ENCODE results near the gene E2F2.

Gene E2F2

DNA sequence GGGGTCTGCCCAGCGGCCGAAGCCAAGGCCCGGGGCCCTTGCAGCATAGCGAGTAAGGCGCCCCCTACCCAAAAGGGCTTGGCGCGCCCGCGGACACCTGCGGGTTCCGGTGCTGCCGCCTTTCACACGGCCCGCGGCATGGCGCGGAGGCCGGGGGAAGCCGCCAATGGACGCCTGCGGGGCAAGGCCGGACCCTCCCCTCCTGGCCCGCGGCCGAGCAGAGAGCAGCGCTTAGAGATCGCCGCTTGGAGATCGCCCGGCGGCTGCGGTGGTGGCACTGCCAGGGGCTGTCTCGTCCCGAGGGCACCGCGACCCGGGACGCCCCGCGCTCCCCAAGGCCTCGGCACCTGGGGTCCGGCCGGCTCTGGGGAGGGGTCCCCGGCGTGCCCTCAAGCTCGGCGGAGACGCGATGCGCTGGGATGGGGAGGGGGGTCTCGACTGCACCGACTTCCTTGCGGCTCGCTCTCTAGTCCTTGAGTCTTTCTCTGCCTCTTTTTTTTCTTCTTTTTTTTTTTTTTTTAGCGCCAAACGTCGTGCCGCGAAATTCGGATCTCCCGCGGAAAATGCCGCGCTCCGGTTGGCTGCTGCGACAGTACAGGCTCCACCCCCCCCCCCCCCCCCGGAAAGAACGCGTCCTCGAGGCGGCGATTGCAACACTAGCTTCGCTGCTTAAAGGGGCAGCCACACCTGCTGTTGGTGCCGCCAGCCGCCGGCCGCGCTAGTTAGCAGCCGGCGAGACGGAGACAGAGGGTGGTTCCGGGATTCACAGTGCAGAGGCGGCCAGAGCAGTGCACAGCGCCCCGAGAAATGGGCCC lies at the start of gene E2F2 (continued):
- TF ChIP-seq, protein P1, sequence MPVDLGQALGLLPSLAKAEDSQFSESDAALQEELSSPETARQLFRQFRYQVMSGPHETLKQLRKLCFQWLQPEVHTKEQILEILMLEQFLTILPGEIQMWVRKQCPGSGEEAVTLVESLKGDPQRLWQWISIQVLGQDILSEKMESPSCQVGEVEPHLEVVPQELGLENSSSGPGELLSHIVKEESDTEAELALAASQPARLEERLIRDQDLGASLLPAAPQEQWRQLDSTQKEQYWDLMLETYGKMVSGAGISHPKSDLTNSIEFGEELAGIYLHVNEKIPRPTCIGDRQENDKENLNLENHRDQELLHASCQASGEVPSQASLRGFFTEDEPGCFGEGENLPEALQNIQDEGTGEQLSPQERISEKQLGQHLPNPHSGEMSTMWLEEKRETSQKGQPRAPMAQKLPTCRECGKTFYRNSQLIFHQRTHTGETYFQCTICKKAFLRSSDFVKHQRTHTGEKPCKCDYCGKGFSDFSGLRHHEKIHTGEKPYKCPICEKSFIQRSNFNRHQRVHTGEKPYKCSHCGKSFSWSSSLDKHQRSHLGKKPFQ (tag by site-specific recombination; IDR thresholded peaks at IDR 0.05) = no peak
- TF ChIP-seq ZNF239 (tag by site-specific recombination; IDR thresholded peaks at IDR 0.05) (no peak), ZNF221 (tag by site-specific recombination; IDR thresholded peaks at IDR 0.05; ENCODE audit: borderline replicate concordance) (no peak), ZNF610 (tag by site-specific recombination; IDR thresholded peaks at IDR 0.05; ENCODE audit: borderline replicate concordance) (no peak), SALL2 (tag by site-specific recombination; IDR thresholded peaks at IDR 0.05; ENCODE audit: borderline replicate concordance) (0 out of 2 replicates have a peak, but pooled peaks have one; percentile 34), PRDM1 (tag by site-specific recombination; IDR thresholded peaks at IDR 0.05) (no peak), ZNF837 (tag by site-specific recombination; IDR thresholded peaks at IDR 0.05) (no peak), OSR2 (tag by site-specific recombination; IDR thresholded peaks at IDR 0.05) (no peak; the same call in 1 of the 2 replicates), SP2 (tag by site-specific recombination; IDR thresholded peaks at IDR 0.05) (peak; percentile 59), ZNF37A (tag by site-specific recombination; IDR thresholded peaks at IDR 0.05) (no peak), ZNF114 (tag by site-specific recombination; IDR thresholded peaks at IDR 0.05) (no peak), ZNF335 (tag by site-specific recombination; conservative IDR thresholded peaks at IDR 0.05) (peak; percentile 85), ZNF558 (tag by site-specific recombination; IDR thresholded peaks at IDR 0.05) (no peak), KLF8 (tag by site-specific recombination; IDR thresholded peaks at IDR 0.05) (no peak; the same call in none of the 2 replicates), ZNF140 (tag by site-specific recombination; IDR thresholded peaks at IDR 0.05) (no peak), ZNF16 (tag by site-specific recombination; IDR thresholded peaks at IDR 0.05; ENCODE audit: low read depth) (no peak), ZNF707 (tag by site-specific recombination; IDR thresholded peaks at IDR 0.05) (no peak), FEZF1 (tag by site-specific recombination; IDR thresholded peaks at IDR 0.05) (peak; percentile 60), ZNF292 (tag by site-specific recombination; IDR thresholded peaks at IDR 0.05; ENCODE audit: borderline replicate concordance, low read depth) (no peak)
- TF ChIP-seq, protein P2, sequence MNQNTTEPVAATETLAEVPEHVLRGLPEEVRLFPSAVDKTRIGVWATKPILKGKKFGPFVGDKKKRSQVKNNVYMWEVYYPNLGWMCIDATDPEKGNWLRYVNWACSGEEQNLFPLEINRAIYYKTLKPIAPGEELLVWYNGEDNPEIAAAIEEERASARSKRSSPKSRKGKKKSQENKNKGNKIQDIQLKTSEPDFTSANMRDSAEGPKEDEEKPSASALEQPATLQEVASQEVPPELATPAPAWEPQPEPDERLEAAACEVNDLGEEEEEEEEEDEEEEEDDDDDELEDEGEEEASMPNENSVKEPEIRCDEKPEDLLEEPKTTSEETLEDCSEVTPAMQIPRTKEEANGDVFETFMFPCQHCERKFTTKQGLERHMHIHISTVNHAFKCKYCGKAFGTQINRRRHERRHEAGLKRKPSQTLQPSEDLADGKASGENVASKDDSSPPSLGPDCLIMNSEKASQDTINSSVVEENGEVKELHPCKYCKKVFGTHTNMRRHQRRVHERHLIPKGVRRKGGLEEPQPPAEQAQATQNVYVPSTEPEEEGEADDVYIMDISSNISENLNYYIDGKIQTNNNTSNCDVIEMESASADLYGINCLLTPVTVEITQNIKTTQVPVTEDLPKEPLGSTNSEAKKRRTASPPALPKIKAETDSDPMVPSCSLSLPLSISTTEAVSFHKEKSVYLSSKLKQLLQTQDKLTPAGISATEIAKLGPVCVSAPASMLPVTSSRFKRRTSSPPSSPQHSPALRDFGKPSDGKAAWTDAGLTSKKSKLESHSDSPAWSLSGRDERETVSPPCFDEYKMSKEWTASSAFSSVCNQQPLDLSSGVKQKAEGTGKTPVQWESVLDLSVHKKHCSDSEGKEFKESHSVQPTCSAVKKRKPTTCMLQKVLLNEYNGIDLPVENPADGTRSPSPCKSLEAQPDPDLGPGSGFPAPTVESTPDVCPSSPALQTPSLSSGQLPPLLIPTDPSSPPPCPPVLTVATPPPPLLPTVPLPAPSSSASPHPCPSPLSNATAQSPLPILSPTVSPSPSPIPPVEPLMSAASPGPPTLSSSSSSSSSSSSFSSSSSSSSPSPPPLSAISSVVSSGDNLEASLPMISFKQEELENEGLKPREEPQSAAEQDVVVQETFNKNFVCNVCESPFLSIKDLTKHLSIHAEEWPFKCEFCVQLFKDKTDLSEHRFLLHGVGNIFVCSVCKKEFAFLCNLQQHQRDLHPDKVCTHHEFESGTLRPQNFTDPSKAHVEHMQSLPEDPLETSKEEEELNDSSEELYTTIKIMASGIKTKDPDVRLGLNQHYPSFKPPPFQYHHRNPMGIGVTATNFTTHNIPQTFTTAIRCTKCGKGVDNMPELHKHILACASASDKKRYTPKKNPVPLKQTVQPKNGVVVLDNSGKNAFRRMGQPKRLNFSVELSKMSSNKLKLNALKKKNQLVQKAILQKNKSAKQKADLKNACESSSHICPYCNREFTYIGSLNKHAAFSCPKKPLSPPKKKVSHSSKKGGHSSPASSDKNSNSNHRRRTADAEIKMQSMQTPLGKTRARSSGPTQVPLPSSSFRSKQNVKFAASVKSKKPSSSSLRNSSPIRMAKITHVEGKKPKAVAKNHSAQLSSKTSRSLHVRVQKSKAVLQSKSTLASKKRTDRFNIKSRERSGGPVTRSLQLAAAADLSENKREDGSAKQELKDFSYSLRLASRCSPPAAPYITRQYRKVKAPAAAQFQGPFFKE (tag by site-specific recombination; IDR thresholded peaks at IDR 0.05; ENCODE audit: borderline replicate concordance) = no peak
- TF ChIP-seq, protein P3, sequence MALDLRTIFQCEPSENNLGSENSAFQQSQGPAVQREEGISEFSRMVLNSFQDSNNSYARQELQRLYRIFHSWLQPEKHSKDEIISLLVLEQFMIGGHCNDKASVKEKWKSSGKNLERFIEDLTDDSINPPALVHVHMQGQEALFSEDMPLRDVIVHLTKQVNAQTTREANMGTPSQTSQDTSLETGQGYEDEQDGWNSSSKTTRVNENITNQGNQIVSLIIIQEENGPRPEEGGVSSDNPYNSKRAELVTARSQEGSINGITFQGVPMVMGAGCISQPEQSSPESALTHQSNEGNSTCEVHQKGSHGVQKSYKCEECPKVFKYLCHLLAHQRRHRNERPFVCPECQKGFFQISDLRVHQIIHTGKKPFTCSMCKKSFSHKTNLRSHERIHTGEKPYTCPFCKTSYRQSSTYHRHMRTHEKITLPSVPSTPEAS (tag by site-specific recombination; IDR thresholded peaks at IDR 0.05) = no peak
- TF ChIP-seq, protein P4, sequence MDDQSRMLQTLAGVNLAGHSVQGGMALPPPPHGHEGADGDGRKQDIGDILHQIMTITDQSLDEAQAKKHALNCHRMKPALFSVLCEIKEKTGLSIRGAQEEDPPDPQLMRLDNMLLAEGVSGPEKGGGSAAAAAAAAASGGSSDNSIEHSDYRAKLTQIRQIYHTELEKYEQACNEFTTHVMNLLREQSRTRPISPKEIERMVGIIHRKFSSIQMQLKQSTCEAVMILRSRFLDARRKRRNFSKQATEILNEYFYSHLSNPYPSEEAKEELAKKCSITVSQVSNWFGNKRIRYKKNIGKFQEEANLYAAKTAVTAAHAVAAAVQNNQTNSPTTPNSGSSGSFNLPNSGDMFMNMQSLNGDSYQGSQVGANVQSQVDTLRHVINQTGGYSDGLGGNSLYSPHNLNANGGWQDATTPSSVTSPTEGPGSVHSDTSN (CRISPR knock-in tag; IDR thresholded peaks at IDR 0.05) = peak; percentile 67; the same call in 1 of the 2 replicates
- TF ChIP-seq, protein P5, sequence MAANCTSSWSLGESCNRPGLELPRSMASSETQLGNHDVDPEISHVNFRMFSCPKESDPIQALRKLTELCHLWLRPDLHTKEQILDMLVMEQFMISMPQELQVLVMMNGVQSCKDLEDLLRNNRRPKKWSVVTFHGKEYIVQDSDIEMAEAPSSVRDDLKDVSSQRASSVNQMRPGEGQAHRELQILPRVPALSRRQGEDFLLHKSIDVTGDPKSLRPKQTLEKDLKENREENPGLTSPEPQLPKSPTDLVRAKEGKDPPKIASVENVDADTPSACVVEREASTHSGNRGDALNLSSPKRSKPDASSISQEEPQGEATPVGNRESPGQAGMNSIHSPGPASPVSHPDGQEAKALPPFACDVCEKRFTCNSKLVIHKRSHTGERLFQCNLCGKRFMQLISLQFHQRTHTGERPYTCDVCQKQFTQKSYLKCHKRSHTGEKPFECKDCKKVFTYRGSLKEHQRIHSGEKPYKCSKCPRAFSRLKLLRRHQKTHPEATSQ (tag by site-specific recombination; IDR thresholded peaks at IDR 0.05) = 0 out of 2 replicates have a peak, but pooled peaks have one; percentile 15
- TF ChIP-seq, protein P6, sequence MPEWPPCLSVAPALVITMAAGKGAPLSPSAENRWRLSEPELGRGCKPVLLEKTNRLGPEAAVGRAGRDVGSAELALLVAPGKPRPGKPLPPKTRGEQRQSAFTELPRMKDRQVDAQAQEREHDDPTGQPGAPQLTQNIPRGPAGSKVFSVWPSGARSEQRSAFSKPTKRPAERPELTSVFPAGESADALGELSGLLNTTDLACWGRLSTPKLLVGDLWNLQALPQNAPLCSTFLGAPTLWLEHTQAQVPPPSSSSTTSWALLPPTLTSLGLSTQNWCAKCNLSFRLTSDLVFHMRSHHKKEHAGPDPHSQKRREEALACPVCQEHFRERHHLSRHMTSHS (tag by site-specific recombination; IDR thresholded peaks at IDR 0.05) = no peak; the same call in 1 of the 2 replicates
- TF ChIP-seq, protein P7, sequence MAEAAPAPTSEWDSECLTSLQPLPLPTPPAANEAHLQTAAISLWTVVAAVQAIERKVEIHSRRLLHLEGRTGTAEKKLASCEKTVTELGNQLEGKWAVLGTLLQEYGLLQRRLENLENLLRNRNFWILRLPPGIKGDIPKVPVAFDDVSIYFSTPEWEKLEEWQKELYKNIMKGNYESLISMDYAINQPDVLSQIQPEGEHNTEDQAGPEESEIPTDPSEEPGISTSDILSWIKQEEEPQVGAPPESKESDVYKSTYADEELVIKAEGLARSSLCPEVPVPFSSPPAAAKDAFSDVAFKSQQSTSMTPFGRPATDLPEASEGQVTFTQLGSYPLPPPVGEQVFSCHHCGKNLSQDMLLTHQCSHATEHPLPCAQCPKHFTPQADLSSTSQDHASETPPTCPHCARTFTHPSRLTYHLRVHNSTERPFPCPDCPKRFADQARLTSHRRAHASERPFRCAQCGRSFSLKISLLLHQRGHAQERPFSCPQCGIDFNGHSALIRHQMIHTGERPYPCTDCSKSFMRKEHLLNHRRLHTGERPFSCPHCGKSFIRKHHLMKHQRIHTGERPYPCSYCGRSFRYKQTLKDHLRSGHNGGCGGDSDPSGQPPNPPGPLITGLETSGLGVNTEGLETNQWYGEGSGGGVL (tag by site-specific recombination; IDR thresholded peaks at IDR 0.05) = peak; percentile 23; the same call in 1 of the 2 replicates
